Breast epithelium (tissue), 3 donors: ENCODE measurements around the gene TMED7.

Experiments used
- CTCF ChIP-seq, 3 donors: fragments of 450-650 bp; IDR thresholded peaks; one replicate each; pipeline ENCODE4 v1.5.1; 2016 to 2017; ENCODE audit warnings: antibody characterized with exemption in 3 of 3, mild to moderate bottlenecking in 3 of 3, moderate library complexity in 3 of 3
- POLR2A ChIP-seq: fragments of 450-650 bp; IDR thresholded peaks from one replicate; pipeline ENCODE4 v1.6.1; 2016; ENCODE audit warnings: antibody characterized with exemption, mild to moderate bottlenecking, moderate library complexity
- POLR2AphosphoS5 ChIP-seq, 3 donors: sonication (generic); formaldehyde crosslinking; IDR thresholded peaks; one replicate each; pipeline ENCODE4 v1.6.1; 2017; ENCODE audit warnings: antibody characterized with exemption in 3 of 3

GRCh38 chr5:115586525-115587146 is 39.2 kb downstream of the TMED7 start:
- TF ChIP-seq CTCF (IDR thresholded peaks at IDR 0.05) (peak in 2 of 3 donors; percentile 50 to 57), POLR2AphosphoS5 (IDR thresholded peaks at IDR 0.05) (no peak), POLR2A (no peak)
